ENCODE data around the gene OMD. TPM values are rescaled to one million over a fixed set of nuclear protein-coding genes. Genes with fewer than 3 reads are reported as not detected.

The OMD gene
- total RNA-seq, 4 donors from 2014 or later: 1.2 to 5.4 (median 4.5) TPM; not detected in 1

DNA sequence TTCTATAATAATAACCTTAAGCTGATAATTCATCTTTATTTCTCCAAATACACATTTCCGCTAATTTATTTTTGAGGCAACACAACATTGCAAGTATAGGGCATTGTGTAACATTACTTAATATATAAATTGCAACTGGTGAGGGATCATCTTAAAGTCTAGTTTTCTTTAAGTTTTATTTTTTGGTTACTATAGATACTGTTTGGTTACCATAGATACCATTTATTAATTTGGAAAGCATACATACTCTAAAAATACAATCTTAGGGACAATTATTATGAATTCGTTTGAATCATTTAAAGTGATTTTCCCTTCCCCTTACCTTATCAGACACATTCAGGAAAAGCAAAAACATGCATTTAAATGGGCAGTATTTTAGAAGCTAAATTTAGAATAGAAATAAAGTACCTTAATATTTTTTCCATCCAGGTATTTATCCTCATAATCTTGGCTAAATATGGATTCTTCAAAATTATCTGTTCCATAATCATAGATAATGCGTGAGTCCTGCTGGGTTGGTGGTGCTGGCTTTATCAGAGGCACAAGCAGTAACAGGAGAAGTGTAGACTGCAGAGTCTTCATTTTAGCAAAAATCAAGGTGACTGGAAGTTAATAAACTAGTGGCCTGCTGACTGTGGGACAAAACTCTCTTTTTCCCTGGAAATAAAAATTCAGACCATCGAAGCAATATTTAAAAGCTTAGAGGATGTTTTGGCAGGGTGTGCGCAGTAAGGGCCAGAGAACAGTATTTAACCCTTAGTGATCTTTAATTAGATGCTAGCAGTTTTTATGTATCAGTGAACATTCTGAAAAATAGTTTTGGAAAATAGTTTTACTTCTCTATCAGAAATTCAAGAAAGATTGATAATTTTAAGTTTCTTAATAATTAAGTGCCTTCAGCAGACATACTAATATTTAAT is 21.2 kb downstream of the OMD start:
- no peaks in the 10 kb centered on the region for H3K36me3 ChIP-seq
- TF ChIP-seq POLR2A (IDR thresholded peaks at IDR 0.05): no peak
- TF ChIP-seq, protein P1, sequence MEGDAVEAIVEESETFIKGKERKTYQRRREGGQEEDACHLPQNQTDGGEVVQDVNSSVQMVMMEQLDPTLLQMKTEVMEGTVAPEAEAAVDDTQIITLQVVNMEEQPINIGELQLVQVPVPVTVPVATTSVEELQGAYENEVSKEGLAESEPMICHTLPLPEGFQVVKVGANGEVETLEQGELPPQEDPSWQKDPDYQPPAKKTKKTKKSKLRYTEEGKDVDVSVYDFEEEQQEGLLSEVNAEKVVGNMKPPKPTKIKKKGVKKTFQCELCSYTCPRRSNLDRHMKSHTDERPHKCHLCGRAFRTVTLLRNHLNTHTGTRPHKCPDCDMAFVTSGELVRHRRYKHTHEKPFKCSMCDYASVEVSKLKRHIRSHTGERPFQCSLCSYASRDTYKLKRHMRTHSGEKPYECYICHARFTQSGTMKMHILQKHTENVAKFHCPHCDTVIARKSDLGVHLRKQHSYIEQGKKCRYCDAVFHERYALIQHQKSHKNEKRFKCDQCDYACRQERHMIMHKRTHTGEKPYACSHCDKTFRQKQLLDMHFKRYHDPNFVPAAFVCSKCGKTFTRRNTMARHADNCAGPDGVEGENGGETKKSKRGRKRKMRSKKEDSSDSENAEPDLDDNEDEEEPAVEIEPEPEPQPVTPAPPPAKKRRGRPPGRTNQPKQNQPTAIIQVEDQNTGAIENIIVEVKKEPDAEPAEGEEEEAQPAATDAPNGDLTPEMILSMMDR (IDR thresholded peaks at IDR 0.05): no peak
- no peak overlapping the region for H3K27ac ChIP-seq
- no peaks in the 10 kb centered on the region for H3K9me3 ChIP-seq
- DNase-seq: no peak
- peaks cover 0 to 17% (median 2%) of the 10 kb centered on the region in 4 donors for H3K4me1 ChIP-seq
- H3K4me3 ChIP-seq: peak overlapping the region in 1 of 4 donors; percentile 24
- no peaks in the 10 kb centered on the region for H3K27me3 ChIP-seq

DNA sequence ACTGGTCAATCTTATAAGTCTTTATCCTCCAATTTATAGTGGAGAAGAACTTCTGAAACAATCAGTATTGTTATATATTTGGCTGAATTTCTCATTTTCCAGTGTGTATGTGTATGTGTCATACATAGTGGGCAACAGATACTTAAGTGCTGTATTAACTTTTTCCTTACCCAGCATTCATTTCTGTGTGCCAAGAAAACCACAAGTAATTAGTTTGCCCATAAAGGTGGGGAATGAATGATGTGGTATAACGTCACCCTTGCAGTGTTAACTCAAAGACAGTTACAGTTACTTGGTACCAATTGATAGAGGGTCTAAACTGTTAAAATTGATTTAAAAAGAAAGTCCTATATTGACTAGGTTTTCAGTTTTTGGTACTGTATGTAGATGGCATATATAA is 21.9 kb downstream of the OMD start:
- Histone ChIP-seq H3K27me3 (no peaks in the 10 kb centered on the region), H3K27ac (no peak overlapping the region), H3K4me3 (no peak overlapping the region), H3K9me3 (no peaks in the 10 kb centered on the region), H3K4me1 (peaks cover 0 to 17% (median 2%) of the 10 kb centered on the region in 4 donors), H3K36me3 (no peaks in the 10 kb centered on the region)
- no peak for TF ChIP-seq POLR2A (IDR thresholded peaks at IDR 0.05)
- TF ChIP-seq, protein P1 (IDR thresholded peaks at IDR 0.05): no peak
- no peak for DNase-seq

DNA sequence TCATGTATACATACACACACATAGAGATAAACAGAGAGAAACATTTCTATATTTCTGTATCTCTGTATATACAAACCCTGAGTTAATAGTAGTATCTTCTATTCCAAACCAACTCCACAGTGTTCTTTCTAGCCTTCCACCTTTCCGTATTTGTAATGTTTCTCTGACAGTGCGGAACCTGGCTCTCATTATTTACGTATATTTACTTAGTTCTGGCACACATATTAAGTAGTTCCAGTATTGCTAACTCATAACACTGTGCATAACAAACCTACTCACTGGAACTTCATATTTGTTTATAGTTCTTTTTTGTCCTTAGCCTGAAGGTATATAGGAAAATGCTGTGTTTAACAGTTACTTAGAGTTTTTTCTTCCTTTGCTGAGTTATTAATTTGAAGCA is 26.4 kb downstream of the OMD start:
- Histone ChIP-seq H3K9me3 (no peaks in the 10 kb centered on the region), H3K4me1 (no peaks in the 10 kb centered on the region), H3K4me3 (no peak overlapping the region), H3K36me3 (no peaks in the 10 kb centered on the region), H3K27ac (no peak overlapping the region), H3K27me3 (no peaks in the 10 kb centered on the region)
- TF ChIP-seq, protein P1 (IDR thresholded peaks at IDR 0.05): no peak
- no peak for TF ChIP-seq POLR2A (IDR thresholded peaks at IDR 0.05)
- no peak for DNase-seq

DNA sequence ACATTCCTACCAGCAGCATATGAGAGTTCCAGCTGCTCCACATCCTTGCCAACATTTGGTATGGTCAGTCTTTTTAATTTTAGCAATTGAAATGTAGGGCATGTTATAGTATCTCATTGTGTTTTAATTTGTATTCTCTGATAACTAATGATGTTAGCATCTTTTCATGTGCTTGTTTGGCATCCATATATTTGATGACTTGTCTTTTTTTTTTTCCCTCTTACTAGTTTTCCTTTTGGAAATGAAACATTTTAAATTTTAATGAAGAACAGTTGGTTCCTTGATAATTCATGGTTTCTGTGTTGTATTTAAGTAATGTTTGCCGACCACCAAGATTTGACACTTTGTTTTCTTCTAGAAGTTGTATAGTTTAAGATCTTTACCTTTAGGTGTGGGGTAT is 28.7 kb downstream of the OMD start:
- no peaks in the 10 kb centered on the region for H3K27me3 ChIP-seq
- no peak for TF ChIP-seq POLR2A (IDR thresholded peaks at IDR 0.05)
- TF ChIP-seq, protein P1 (IDR thresholded peaks at IDR 0.05): no peak
- no peaks in the 10 kb centered on the region for H3K9me3 ChIP-seq
- DNase-seq: no peak
- H3K27ac ChIP-seq: no peak overlapping the region
- no peak overlapping the region for H3K4me3 ChIP-seq
- no peaks in the 10 kb centered on the region for H3K4me1 ChIP-seq
- no peaks in the 10 kb centered on the region for H3K36me3 ChIP-seq

DNA sequence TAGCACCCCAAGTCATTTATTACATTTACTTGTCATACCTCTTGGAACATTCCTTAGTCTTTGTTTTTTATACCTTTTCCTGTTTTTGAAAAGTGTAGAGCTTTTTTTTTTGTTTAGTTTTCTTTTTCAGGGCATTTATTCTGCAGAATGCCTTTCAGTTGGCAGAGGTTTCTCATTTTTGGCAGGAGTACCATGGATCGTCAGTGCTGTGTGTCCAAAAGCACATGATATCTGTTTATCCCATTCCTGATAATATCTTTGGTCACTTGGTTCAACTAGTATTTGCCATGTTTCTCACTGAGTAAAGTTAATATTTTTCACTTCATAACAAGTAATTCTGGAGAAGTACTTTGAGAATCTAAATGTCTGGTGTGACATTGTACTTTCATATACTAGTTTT is 30.6 kb downstream of the OMD start:
- H3K4me3 ChIP-seq: no peak overlapping the region
- DNase-seq: no peak
- H3K27me3 ChIP-seq: no peaks in the 10 kb centered on the region
- TF ChIP-seq, protein P1 (IDR thresholded peaks at IDR 0.05): no peak
- TF ChIP-seq POLR2A (IDR thresholded peaks at IDR 0.05): no peak
- H3K9me3 ChIP-seq: no peaks in the 10 kb centered on the region
- H3K36me3 ChIP-seq: no peaks in the 10 kb centered on the region
- H3K27ac ChIP-seq: no peak overlapping the region
- H3K4me1 ChIP-seq: no peaks in the 10 kb centered on the region

Data from Peyer's patch (tissue), 4 donors.